ENCODE results near the gene DSTN. TPM values are rescaled to one million over a fixed set of nuclear protein-coding genes. Genes with fewer than 3 reads are reported as not detected.

Gene DSTN
- total RNA-seq, 1 experiment from 2014 or later, result 412 TPM

GRCh38 chr20:17541996-17542395 is 27.9 kb upstream of the DSTN start:
- CTCF ChIA-PET, result interaction anchor here (0.6 to 0.7 kb wide), 2 partner anchors 11 to 513 kb away, joined by 3 to 4 read pairs; partner anchors contain the start of gene BFSP1
- TF ChIP-seq REST (IDR thresholded peaks at IDR 0.05; ENCODE audit: insufficient read depth in 1 of 2, low read depth in 2 of 2, low read length in 1 of 2) (no peak), SIN3A (IDR thresholded peaks at IDR 0.05; ENCODE audit: borderline replicate concordance, insufficient read depth, low read depth, low read length) (no peak), POLR2AphosphoS5 (IDR thresholded peaks at IDR 0.05; ENCODE audit: low read depth, low read length) (no peak), TCF7L2 (IDR thresholded peaks at IDR 0.05; ENCODE audit: low read depth, low read length) (no peak), CTCF (IDR thresholded peaks at IDR 0.05) (no peak)
- ATAC-seq (no peak), DNase-seq (ENCODE audit: low read depth, low spot score) (no peak)
- BruUV-seq (replicated peaks), result no TSS peak
- Histone ChIP-seq H3K9me3 (ENCODE audit: control insufficient read depth, insufficient read depth, low read depth, low read length) (no peaks in the 10 kb centered on the region), H3K4me3 (ENCODE audit: low read depth in 2 of 2, low read length in 2 of 2) (no peak overlapping the region), H3K27ac (ENCODE audit: low read length) (no peak overlapping the region), H3K36me3 (ENCODE audit: control insufficient read depth, insufficient read depth, low read length) (no peaks in the 10 kb centered on the region), H3K4me1 (ENCODE audit: control insufficient read depth, insufficient read depth, low read length) (peaks cover 19% of the 10 kb centered on the region), H3K27me3 (ENCODE audit: control insufficient read depth, insufficient read depth, low read length) (no peaks in the 10 kb centered on the region)
- in situ Hi-C loops (cut with HindIII; ENCODE audit: low pct_unique_long_range_greater_than_20kb, low sequenced_read_pairs) (no loop called here), intact Hi-C loops (cut with micrococcal nuclease; ENCODE audit: unreplicated experiment) (no loop called here)
- POLR2A ChIA-PET, result interaction anchor here (0.7 kb wide), 1 partner anchor 1139 kb away, joined by 3 read pairs; no protein-coding TSS in a partner anchor

GRCh38 chr20:17542481-17542880 is 27.4 kb upstream of the DSTN start:
- no TSS peak for BruUV-seq (replicated peaks)
- Histone ChIP-seq H3K36me3 (ENCODE audit: control insufficient read depth, insufficient read depth, low read length) (no peaks in the 10 kb centered on the region), H3K9me3 (ENCODE audit: control insufficient read depth, insufficient read depth, low read depth, low read length) (no peaks in the 10 kb centered on the region), H3K4me1 (ENCODE audit: control insufficient read depth, insufficient read depth, low read length) (peaks cover 14% of the 10 kb centered on the region), H3K27me3 (ENCODE audit: control insufficient read depth, insufficient read depth, low read length) (no peaks in the 10 kb centered on the region), H3K4me3 (ENCODE audit: low read depth in 2 of 2, low read length in 2 of 2) (no peak overlapping the region), H3K27ac (ENCODE audit: low read length) (no peak overlapping the region)
- DNase-seq (ENCODE audit: low read depth, low spot score), result no peak
- ChIA-PET CTCF (interaction anchor here (0.6 to 0.8 kb wide), 2 partner anchors 11 to 25 kb away, joined by 3 to 4 read pairs; partner anchors contain the start of gene BFSP1), POLR2A (interaction anchor here (0.7 kb wide), 1 partner anchor 1138 kb away, joined by 3 read pairs; no protein-coding TSS in a partner anchor)
- intact Hi-C loops (cut with micrococcal nuclease; ENCODE audit: unreplicated experiment) (no loop called here), in situ Hi-C loops (cut with HindIII; ENCODE audit: low pct_unique_long_range_greater_than_20kb, low sequenced_read_pairs) (no loop called here)
- ATAC-seq, result no peak
- TF ChIP-seq REST (IDR thresholded peaks at IDR 0.05; ENCODE audit: insufficient read depth in 1 of 2, low read depth in 2 of 2, low read length in 1 of 2) (no peak), SIN3A (IDR thresholded peaks at IDR 0.05; ENCODE audit: borderline replicate concordance, insufficient read depth, low read depth, low read length) (no peak), POLR2AphosphoS5 (IDR thresholded peaks at IDR 0.05; ENCODE audit: low read depth, low read length) (no peak), TCF7L2 (IDR thresholded peaks at IDR 0.05; ENCODE audit: low read depth, low read length) (no peak), CTCF (IDR thresholded peaks at IDR 0.05) (no peak)

All from Panc1 (cell line).